EL (cell line): ENCODE data around the gene TMBIM6.
"Not testable (repeated sequence)": the region's sequence is repeated elsewhere in the genome, so short reads cannot be mapped to it uniquely, and the experiment has no call there.

Experiments
- DNase-seq: peaks from one replicate; pipeline ENCODE4 v3.0.0-alpha.2; 2016

TMBIM6 gene

DNA sequence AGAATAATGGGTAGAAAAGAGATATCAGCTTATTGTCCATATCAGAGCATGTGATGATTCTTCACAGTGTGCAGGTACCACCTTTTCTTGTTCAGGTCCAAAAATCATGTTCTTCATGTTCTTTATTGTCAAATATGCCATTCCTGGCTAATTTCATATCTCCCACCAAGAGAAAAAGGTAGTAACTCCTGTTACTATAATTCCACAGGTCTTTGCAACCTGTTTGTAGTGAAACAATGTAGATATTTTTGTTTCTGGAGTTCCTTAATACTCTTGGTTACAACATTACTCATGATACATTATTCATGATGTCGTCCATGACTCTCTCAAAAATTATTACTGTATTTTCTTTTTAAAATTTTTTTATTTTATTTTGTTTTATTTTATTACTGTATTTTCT is 11.3 kb upstream of the TMBIM6 start:
- no peak for DNase-seq

- no peak for DNase-seq
Measured at GRCh38 chr12:49730568-49731101, 10.7 kb upstream of the TMBIM6 start.

GRCh38 chr12:49733219-49734017 is 7.9 kb upstream of the TMBIM6 start:
- no peak for DNase-seq

GRCh38 chr12:49734900-49735299 is 6.5 kb upstream of the TMBIM6 start:
- not testable (repeated sequence) for DNase-seq

- DNase-seq = peak; percentile 60
Measured at GRCh38 chr12:49738721-49739120, 2.6 kb upstream of the TMBIM6 start.

DNA sequence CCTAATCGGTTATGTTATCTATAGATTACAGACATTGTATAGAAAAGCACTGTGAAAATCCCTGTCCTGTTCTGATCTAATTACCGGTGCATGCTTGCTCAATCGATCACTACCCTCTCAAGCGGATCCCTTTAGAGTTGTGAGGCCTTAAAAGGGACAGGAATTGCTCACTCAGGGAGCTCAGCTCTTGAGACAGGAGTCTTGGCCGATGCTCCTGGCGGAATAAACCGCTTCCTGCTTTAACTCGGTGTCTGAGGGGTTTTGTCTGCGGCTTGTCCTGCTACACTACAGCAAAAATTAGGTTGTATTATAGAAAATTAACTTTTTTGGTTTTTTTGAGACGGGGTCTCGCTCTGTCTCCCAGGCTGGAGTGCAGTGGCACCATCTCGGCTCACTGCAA is 1.1 kb upstream of the TMBIM6 start:
- DNase-seq = not testable (repeated sequence)

- DNase-seq = peak; percentile 94
Measured at GRCh38 chr12:49741882-49742620, 694 bp downstream of the TMBIM6 start.

- DNase-seq = no peak
Measured at GRCh38 chr12:49744363-49744885, 3.1 kb downstream of the TMBIM6 start.

GRCh38 chr12:49748306-49748705 is 6.9 kb downstream of the TMBIM6 start:
- DNase-seq = no peak

GRCh38 chr12:49748800-49749199 is 7.4 kb downstream of the TMBIM6 start:
- DNase-seq = no peak

- peak; percentile 70 for DNase-seq
Measured at GRCh38 chr12:49750027-49750995, 9.0 kb downstream of the TMBIM6 start.

GRCh38 chr12:49750996-49751393 is 9.6 kb downstream of the TMBIM6 start:
- DNase-seq = no peak

- no peak for DNase-seq
Measured at GRCh38 chr12:49761677-49762467, 20.5 kb downstream of the TMBIM6 start.

DNA sequence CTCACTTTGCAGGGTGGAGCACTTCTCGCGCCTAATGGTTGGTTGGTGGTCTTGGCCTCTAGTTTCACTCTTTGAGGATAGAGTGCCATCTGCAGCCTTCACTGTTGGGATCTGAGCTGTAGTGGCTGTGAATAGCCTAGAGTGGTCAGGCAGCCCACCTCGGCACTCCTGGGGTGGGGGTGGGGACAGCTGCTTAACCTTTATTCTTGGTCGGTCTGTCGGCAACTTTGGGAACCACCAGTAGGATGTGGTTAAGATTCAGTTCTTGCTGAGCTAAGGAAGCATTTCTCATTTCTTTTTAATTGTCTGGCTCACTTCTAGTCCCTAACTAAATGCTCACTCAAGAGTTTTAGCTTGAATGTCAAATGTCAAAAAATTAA is 21.1 kb downstream of the TMBIM6 start:
- no peak for DNase-seq

GRCh38 chr12:49763006-49763591 is 21.7 kb downstream of the TMBIM6 start:
- peak; percentile 47 for DNase-seq

GRCh38 chr12:49764126-49764525 is 22.8 kb downstream of the TMBIM6 start:
- no peak for DNase-seq

- no peak for DNase-seq
Measured at GRCh38 chr12:49766115-49766455, 24.7 kb downstream of the TMBIM6 start.

- no peak for DNase-seq
Measured at GRCh38 chr12:49767333-49767732, 26.0 kb downstream of the TMBIM6 start.

DNA sequence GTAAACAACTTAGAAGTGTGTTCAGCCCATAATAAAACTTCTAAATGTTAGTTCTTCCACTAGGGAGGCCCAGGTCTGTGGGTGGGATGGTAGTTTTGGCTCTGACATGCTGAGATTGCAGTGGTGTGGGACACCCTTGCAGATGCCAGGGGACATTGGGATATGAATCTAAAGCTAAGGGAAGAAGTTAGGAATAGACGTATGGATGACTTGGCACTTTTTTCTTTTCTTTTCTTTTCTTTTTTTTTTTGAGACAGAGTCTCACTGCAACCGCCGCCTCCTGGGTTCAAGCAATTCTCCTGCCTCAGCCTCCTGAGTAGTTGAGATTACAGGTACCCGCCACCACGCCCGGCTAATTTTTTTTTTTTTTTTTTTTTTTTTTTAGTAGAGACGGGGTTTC is 31.7 kb downstream of the TMBIM6 start:
- not testable (repeated sequence) for DNase-seq

- peak; percentile 79 for DNase-seq
Measured at GRCh38 chr12:49776413-49776812, 35.1 kb downstream of the TMBIM6 start.

GRCh38 chr12:49776858-49777257 is 35.5 kb downstream of the TMBIM6 start:
- DNase-seq = no peak
